Lung (tissue), 4 donors: Measurements from ENCODE around the gene OR2M2. TPM values are rescaled to one million over a fixed set of nuclear protein-coding genes. Genes with fewer than 3 reads are reported as not detected.

ENCODE experiments used
- polyA plus RNA-seq, 2 donors: library from polyadenylated mRNA; stranded (reverse); fragments of 200-250 nt; gene quantifications; one replicate each; pipeline ENCODE4 v1.2.1, GENCODE V29; 2013
- total RNA-seq, 2 donors: library from RNA; depleted of rRNA in 1 of 2; stranded (reverse); fragments of >200 nt in 1 of 2; gene quantifications; one replicate each; pipeline ENCODE4 v1.2.1, GENCODE V29; 2014 to 2021
- donor health status: Bipolar disorder and iron deficiency.
- donor health status: healthy.
- donor health status: DM: yes; HTN: yes; CAD: no.

Gene OR2M2
- total and polyA plus RNA-seq, 4 donors: not detected

Other genes starting within 250 kb of the OR2M2 start
- not detected for gene OR2AJ1, start 249.9 kb upstream of the OR2M2 start, total RNA-seq
- not detected for gene OR2AJ1, start 249.9 kb upstream of the OR2M2 start, polyA plus RNA-seq
- gene OR2L8, start 226.0 kb upstream of the OR2M2 start, total RNA-seq: not detected
- gene OR2L8, start 226.0 kb upstream of the OR2M2 start, polyA plus RNA-seq: not detected
- not detected for gene OR2AK2, start 209.6 kb upstream of the OR2M2 start, total RNA-seq
- gene OR2AK2, start 209.6 kb upstream of the OR2M2 start, polyA plus RNA-seq: not detected
- not detected for gene OR2L5, start 161.2 kb upstream of the OR2M2 start, total RNA-seq
- not detected for gene OR2L5, start 161.2 kb upstream of the OR2M2 start, polyA plus RNA-seq
- gene OR2L2, start 144.8 kb upstream of the OR2M2 start, total RNA-seq: under 1 TPM in 1 of 2 donors, not detected in 1; 0.09 TPM
- not detected for gene OR2L2, start 144.8 kb upstream of the OR2M2 start, polyA plus RNA-seq
- not detected for gene OR2L3, start 128.0 kb upstream of the OR2M2 start, total RNA-seq
- not detected for gene OR2L3, start 128.0 kb upstream of the OR2M2 start, polyA plus RNA-seq
- gene OR2L13, start 79.6 kb upstream of the OR2M2 start, total RNA-seq: not detected
- under 1 TPM in 1 of 2 donors, not detected in 1; 0.03 TPM for gene OR2L13, start 79.6 kb upstream of the OR2M2 start, polyA plus RNA-seq
- gene OR2M5, start 29.7 kb upstream of the OR2M2 start, total RNA-seq: not detected
- not detected for gene OR2M5, start 29.7 kb upstream of the OR2M2 start, polyA plus RNA-seq
- gene OR2M3, start 22.4 kb downstream of the OR2M2 start, total RNA-seq: not detected
- not detected for gene OR2M3, start 22.4 kb downstream of the OR2M2 start, polyA plus RNA-seq
- not detected for gene OR2M4, start 56.6 kb downstream of the OR2M2 start, total RNA-seq
- gene OR2M4, start 56.6 kb downstream of the OR2M2 start, polyA plus RNA-seq: not detected
- gene OR2T33, start 103.2 kb downstream of the OR2M2 start, total RNA-seq: not detected
- not detected for gene OR2T33, start 103.2 kb downstream of the OR2M2 start, polyA plus RNA-seq
- not detected for gene OR2T12, start 128.6 kb downstream of the OR2M2 start, total RNA-seq
- gene OR2T12, start 128.6 kb downstream of the OR2M2 start, polyA plus RNA-seq: not detected
- not detected for gene OR2M7, start 149.7 kb downstream of the OR2M2 start, total RNA-seq
- gene OR2M7, start 149.7 kb downstream of the OR2M2 start, polyA plus RNA-seq: not detected
- not detected for gene OR14C36, start 174.0 kb downstream of the OR2M2 start, total RNA-seq
- gene OR14C36, start 174.0 kb downstream of the OR2M2 start, polyA plus RNA-seq: not detected
- not detected for gene OR2T4, start 186.8 kb downstream of the OR2M2 start, total RNA-seq
- not detected for gene OR2T4, start 186.8 kb downstream of the OR2M2 start, polyA plus RNA-seq
- gene OR2T6, start 200.9 kb downstream of the OR2M2 start, total RNA-seq: not detected
- gene OR2T6, start 200.9 kb downstream of the OR2M2 start, polyA plus RNA-seq: not detected
- gene OR2T1, start 228.2 kb downstream of the OR2M2 start, total RNA-seq: not detected
- not detected for gene OR2T1, start 228.2 kb downstream of the OR2M2 start, polyA plus RNA-seq